GM21576 (cell line): ENCODE data around the gene GLI3.

ENCODE experiments used
- ATAC-seq: cut with Tn5 transposase; IDR thresholded peaks from one replicate; pipeline ENCODE4 v1.9.1; 2021; ENCODE audit warnings: mild to moderate bottlenecking, moderate library complexity; ENCODE audit not compliant: unreplicated experiment

GLI3 gene

DNA sequence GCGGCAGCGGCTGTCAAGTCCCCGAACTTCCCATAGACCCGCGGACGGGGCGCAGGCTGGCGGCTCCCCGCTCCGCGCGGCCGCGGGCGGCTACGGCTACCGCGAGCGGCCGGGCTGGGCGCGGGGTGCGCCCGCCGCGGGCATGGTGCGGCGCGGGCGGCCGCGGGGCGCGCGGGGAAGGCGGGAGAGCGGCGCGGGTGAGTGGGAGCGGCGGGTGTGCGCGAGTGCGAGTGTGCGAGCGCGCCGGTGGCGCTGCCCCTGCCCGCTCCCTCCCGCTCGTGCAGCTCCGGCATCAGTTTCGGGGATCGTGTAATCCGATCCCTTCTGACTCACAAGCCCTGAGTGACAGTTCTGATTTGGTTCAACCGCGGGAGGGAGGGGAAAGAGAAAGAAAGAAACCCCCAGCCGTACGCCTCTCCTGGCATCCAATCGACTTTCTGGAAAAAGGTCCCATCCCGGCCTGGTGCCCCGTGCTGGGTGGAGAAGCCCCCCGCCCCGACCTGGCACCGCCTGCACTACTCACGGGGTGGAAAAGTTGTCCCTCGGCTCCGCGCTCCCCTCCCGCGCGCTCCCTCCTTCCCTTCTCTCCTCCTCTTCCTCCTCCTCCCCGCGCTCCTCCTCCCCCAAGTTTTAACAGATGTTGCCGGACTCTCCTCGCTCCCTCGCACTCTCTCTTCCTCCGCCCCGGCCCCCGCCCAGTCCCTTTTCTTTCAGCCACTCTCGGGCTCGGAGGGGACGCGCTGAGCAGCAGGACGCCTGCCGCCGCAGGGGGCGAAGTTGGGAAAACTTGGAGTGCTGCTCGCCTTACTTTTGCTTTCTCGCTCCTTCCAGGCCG lies at the start of gene GLI3:
Gene GLI3, minus strand, starts transcription at position 234 of the 835 bp plus-strand sequence. CDS start 13,956 bp downstream, outside the sequence.
- no peak for ATAC-seq

DNA sequence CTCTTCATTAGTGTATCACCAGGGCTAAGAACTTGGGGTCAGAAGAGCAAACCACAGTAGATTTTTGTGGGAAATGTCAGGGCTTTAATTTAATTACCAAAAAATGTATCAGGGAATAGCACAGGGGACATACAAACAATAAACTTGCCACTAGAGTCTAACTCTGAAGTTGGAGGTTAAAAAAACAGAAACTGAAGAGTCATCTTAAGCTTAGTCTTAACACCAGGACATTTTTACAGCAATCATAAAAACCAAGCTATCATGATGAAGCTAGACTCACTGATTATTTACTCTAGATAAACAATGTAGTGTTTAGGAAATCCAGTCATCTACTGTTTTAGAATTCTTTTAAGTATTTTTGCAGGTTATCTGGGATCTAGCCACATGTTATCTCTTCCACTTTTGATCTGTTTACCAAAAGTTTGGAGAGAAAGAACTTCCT lies 48.4 kb upstream of the GLI3 start:
- no peak for ATAC-seq

DNA sequence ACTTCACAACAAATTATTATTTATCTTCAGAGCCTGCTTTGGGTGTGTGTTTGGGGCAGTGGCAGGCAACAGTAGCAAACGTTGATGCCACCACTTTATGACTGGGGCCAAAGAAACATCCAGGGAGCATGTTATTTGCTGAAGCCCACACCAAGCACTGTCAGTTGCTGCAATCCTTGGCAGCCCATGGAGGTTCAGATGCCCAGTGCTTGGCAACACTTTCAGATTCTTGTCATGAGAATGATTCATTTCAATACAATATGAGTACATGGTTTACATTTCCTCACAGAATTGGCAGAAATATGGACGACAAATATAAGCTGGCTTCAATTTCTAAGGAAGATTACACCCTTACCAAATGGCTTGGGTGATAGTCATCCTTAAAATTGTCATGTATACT lies 46.5 kb upstream of the GLI3 start:
- no peak for ATAC-seq

DNA sequence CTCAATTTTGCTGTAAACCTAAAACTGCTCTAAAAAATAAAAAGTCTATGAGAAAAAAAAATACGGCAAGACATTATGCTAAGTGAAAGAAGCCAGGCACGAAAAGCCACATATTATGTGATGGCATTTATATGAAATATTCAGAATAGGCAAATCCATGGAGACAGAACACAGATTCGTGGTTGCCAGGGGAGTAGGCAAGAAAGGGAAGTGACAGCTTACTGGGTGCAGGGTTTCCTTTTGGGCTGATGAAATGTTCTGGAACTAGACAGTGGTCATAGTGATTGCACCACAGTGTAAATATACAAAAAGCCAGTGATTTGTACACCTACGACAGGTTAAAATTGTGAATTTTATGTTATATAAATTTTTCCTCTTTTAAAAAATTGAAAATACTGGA lies 41.3 kb upstream of the GLI3 start:
- no peak for ATAC-seq

DNA sequence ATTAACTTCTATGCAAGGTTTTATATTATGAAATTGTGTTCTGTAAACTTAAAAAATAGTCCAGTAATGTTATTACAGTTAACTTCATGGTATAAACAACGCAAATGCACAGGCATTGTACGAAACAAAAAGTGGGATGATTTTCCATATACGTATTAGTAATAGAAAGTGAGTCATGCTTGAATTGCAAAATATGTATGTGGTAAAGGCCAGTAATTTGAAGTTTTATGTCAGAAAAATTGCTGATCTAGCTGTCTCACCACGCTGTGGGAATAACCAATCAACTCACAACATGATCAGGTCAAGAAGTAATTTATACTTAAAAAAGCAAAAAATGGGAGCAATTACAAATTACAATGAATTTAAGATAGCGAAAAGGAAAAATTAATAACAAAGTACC lies 37.0 kb upstream of the GLI3 start:
- no peak for ATAC-seq

DNA sequence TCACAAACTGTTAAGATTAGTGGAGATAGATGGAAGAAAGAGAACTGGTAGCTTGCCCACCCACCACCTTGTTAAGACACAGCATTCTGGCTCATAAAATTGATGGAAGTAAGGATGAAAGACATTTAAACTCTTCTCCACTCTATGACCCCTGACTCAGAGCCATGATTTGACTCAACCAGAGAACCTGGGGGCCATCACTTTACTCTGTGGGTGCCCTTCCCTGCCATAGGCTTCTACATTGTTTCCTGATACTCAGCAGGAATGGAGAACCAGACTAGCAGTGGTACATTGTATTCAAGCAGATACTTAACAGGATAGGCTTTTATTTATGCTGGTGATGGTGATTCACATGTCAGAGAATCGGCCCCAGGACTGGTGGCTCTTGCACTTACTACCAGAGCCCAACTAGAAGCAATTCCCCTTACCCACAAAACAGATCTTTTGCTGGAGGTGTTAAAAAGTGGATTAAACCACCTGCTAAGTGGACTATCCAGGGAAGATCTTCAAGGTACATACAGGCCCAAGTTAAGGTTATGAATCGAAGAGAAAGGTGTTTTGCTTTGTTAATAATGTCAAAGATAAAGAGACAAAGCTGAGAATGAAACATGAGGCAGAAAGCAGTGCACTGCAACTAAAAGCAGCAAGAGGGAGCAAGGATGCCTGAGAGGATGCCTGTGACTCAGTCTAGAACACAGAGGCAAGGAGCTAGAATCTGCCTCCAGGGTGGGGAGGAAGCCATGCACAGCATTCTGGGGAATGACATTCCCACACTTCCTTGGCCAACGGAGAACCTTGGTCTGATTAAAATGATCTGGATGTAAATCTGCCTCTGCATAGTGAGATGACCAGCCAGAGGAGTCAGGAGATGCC lies 36.0 kb upstream of the GLI3 start:
- ATAC-seq, result no peak

DNA sequence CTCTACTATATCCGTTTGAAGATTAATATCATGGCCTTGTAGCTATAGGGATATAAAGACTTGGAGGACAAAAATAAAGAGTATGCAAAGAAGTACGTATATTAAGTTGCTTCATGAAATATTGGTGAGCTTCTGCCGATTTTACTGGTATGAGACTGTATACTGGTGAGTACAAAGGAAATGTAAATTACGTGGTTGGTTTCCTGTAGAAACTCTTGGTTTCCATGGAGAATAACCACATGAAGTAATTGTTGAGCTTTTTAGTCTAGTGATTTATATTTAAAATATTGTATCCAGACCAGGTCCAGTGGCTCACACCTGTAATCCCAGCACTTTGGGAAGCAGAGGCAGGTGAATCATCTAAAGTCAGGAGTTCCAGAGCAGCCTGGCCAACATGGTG lies 32.2 kb upstream of the GLI3 start:
- ATAC-seq, result no peak

DNA sequence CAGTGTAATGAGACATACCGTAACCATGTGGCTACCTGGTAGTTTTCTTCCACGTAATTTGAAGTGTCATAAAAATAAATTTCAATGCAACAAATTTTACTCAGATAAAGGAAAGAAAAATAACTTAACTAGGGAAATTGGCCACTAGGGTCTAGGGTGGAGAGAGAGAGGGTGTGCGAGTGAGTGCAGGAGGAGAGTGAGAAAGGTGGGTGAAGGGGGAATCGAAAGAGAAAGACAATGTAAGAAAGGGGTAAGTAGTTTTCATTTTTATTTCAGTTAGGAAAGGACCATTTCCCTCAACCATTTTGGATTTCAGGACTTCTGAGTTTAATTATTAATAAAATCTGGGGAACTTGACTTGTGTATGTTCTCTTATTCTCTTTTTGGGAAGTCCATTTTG lies 27.7 kb upstream of the GLI3 start:
- no peak for ATAC-seq

DNA sequence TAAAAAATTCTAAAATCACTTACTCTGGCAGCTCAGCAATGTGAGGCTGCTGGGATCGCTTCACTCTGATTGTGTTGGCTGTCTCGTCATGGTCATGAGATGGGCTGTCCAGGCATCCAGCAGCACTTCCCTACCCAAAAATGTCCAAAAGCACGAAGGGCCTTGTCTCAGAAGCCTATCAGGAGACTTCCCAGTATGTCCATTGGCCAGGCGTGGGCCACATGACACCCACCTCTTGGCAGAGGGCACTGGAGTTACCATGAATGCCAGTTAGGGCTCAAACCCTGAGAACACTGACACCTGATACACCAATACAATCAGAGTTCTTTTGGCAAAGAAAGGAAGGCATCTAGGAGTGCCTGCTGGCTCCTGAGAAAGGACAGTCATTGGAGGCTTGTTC lies 27.0 kb upstream of the GLI3 start:
- ATAC-seq, result no peak

DNA sequence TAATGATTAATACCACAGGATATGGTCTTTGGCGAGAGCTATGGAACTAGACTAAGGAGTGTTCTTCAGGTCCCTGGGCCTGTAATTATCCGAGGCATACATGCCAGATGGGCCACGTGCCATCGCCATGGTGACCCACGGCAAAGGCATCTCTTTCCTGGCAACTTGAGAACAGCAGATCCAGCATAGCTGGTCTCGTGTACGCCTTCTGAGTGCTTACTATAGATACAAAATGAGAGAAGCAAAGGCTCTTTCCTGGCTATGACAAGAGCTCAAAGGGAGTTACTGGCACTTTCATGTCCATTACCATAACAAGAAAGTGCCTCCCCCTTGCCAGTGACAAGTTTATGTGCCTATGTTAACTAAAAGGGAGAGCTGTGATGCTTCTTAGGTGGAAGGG lies 26.0 kb upstream of the GLI3 start:
- ATAC-seq, result no peak

DNA sequence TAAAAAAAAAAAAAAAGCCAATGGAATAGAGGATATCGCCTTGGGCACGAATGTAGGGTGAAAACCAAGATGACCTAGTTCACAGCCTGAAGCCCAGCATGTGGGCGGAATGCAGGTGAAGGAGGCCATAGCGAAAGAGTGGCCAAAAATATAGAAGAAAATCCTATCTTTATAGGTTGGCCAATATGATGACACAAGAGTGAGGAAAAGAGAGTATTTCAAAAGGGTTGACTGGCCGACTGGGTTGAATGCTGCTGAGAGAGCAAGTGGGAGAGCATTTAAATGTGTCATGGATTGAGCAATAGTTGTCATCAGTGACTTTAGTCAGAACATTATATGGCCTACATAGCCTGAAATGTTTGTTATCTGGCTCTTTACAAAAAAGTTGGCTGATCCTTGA lies 17.2 kb upstream of the GLI3 start:
- ATAC-seq, result no peak

DNA sequence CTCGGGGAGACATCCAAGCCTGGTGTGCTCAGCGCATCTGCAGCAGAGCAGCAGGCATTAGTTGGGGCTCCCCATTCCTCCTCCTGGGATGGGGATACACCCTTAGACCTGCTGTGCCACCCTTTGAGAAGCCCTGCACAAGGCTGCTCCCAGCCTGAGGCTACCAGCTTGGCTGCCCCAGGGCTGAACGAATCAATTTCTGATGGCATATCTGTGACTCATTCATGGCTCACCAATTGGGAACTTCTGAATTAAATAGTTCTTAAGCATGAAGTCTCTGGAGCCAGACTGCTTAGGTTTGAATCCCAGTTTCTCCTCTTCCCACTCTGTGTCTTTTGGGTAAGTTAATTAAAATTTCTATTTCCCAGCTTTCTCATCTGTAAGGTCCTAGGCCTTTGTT lies 16.3 kb upstream of the GLI3 start:
- ATAC-seq, result no peak

DNA sequence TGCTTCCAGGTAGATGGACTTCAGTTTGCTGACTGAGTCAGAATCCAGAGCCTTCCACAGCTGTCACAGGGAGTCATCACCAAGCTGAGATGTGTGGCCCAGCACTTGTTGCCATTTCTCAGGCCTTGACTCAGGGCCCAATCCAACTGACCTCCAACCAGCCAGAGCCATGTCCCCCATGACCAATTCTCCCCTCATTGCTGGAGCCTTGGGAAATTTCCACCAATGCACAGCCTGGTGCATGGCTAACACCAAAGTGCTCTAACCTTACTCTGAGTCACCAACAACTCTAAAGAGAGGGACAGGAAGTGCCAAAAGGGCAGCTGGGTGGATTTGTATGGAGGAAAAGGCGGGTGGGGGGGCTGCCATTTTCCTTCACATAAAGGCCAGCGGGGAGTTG lies 13.4 kb upstream of the GLI3 start:
- no peak for ATAC-seq

DNA sequence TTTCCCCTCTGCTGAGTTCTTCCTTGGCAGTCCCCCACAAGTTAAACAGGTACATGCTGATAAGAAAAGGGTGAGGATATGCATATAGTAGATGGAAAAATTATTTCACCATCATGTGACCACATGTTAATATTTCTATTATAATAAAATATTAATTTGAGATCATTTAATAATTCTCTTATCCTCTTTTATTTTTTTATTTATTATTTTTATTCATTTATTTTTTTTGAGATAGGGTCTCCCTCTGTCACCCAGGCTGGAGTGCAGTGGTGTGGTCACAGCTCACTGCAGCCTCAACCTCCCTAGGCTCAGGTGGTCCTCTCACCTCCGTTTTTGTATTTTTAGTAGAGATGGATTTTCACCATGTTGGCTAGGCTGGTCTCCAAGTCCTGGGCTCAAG lies 11.6 kb upstream of the GLI3 start:
- ATAC-seq, result no peak

DNA sequence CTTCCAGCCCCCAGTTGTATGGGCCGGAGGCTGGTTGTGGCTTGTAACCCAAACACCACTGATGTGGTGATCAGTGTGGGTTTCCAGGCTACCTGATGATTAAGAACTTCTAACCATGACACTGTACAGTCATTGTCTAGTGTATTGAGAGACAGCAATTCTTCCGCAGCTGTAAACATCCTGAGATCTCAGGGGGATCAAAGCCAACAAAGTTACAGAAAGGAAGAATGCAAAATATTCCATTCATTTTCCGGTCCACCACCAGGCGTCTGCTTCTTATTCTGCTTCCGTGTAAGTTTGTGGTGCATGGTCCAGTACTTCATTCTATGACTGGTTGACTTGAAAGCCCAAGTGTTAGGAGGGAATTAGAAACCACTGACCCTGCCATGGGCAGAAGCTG lies 10.3 kb upstream of the GLI3 start:
- no peak for ATAC-seq

DNA sequence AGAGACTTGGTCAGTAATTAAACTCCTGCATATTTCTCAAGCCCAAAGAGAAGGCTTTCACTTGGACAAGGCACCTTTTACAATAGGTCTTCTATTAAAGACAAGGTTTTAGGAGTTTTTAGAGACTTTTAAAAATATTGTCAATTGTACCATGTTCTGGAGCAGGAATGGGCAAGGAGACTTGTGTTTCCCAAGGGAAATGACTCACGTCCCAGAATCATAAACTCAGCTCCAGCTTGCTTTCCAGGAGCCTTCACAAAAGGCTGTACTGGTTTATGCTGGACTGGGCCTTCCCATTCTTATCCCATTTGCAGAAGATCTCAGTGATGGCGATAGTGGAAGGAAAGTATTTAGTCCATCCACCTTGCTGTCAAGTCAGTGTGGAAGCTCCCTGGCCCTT lies 7.8 kb upstream of the GLI3 start:
- no peak for ATAC-seq

DNA sequence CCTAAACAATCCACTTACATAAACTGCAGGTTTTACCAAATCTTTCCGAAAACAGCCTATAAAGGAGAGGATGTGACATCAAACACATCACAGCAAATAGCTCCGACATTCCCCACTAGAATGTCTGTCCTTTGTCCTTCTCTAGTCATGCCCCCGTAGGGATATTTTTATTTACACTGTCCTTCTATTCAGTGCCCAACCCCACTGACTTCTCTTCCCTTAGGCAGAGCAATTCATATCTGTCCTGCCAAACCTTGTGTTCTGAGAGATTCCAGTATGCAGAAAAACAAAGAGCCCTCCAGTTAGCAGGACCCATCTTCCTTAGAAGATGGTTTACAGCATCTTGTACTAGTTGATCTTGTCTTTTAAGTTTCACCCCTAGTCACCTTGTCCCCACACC lies 5.4 kb upstream of the GLI3 start:
- ATAC-seq, result no peak

DNA sequence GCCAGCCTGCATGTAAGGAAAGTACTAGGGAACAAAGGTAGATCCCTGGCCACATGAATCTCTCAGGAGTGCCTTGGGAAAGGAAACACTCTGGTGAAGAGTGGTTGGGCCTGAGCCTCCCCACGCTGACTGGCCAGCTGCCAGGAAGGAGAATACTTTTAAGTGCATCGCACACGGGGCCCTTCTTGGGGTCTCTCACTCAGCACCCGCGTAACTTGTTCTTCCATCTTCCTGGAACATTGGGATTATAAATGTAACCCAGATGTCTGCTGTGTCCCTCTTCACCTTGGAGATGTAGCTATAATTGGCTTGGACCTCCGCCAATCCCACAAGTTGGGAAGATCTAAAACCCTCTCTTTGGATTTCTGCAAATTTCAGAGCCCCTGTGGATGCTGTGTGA lies 4.4 kb upstream of the GLI3 start:
- no peak for ATAC-seq

DNA sequence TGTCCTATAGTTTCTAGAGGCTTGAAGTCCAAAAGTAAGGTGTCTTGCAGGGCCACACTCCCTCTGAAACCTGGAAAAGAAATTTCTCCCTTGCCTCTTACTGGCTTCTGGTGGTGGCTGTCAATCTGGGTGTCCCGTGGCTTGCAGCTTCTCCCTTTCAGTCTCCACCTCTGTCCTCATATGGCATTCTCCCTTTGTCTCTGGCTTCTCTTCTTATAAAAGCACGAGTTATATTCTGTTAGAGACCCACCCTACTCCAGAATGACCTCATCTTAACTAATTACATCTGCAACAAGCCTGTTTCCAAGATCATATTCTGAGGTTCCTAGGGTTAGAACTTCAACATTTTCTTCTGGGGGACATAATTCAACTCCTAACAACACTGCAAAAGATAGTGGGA lies 3.4 kb upstream of the GLI3 start:
- ATAC-seq, result no peak

DNA sequence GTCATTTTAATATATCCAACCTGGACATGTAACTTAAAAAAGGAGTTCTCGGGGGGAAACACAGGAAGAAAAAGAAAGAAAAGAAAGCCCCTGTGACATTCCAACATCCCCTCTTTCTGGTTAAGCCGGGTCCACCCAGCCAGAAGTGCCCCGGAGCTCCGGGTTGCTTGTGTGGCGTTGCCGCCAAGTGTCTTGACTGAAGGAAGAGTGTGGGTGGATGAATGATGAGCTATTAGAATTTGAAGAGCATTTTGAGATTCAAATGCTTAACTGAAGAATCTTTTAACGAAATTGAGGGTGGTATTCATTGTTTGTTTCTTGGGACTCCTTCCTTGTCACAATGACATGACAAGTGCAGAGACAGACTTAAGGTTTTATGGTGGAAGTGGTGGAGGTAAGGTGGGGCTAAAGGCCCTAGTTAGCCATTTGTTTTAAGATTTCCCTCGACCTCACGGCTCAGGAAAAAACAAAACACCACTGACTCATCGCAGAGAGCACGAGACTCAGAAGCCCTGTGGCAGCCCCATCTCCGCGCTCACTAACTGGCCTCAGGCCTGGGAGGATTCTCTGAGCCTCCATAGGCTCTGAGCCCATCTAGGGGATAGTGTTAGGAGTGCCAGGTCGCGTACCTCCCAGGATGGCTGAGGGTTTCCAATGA lies 1.8 kb upstream of the GLI3 start:
- no peak for ATAC-seq

DNA sequence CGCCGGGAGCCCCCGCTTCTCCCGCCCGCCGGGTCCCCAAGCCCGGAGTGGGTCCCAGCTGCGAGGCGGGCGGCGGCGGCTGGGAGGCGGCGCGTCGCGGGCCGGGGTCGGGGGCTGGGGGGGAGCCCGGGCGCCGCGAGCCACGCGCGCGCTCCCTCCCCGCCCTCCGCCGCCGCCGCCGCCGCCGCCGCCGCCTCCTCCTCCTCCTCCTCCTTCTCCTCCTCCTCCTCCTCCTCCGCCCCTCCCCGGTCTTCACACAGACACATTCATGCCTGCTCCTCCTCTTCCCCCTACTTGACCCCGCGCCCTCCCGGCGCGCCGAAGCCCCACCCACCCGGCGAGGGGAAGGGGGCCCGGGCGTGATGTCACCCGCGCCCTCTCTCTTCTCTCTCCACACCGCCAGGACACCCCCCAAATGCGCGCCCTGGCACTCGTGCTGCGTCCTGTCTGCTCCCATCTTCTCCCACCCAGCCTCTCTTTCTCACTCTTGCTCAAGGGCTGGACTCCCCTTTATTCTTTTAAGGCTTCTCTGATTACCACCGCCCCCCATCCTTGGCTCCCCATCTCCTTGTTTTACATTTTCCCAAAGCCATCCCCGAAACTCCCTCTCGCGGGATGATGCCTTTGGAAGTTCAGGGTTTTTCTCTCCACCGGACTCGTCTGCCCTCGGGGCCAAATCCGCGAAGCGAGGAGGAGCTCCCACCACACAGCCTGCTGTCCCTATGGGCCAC lies 967 bp upstream of the GLI3 start:
- ATAC-seq, result no peak
